Retinal pigment epithelial cell (primary cell): ENCODE results near the gene PFKP.
A peak's percentile ranks its signal among the peaks of the same experiment; 100 is the strongest.

Experiments used
- DNase-seq: peaks from one replicate; pipeline ENCODE4 v3.0.0-alpha.2; 2010; ENCODE audit warnings: low read depth
- H3K4me3 ChIP-seq: 2 replicates; pipeline ENCODE4 v1.5.1; 2011; ENCODE audit warnings: mild to moderate bottlenecking, low read length, control low read depth, moderate library complexity
- TF ChIP-seq, protein P1 (sequence below): conservative IDR thresholded peaks from 2 replicates; pipeline ENCODE4 v1.5.1; 2011; ENCODE audit warnings: low read depth, low read length, control low read depth, inconsistent platforms

The PFKP gene

DNA sequence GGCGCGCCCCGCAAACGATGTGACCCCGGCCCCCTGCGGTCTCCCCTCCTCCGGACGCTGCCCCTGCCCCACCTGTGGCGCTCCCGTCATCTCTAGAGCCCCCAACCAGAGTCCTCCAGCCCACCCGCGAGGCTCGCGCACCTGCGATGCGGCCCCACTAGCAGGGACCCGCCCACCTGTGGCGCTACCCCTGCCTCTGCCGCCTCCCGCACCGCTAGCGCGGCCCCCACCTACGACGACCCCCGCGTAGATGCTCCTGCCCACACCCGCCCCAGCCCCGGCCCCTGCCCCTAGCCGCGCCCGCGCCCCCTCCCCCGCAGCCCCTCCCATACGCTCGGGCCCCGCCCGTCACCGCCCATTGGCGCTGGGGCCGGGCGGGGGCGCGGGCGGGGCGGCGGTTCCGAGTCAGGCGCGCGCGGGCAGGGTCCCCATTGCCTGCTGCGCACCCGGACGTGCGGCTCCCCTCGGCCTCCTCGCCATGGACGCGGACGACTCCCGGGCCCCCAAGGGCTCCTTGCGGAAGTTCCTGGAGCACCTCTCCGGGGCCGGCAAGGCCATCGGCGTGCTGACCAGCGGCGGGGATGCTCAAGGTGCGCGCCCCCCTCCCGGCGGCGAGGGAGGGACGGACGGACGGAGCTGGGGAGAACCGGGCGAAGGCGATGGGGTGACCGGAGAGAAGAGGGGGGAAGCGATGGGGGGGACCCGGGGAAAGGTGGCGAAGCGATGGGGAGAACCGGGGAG lies at the start of gene PFKP:
PFKP (plus strand) TSS at position 431 of the 741 bp plus-strand sequence; CDS start at position 479, 48 bp downstream.
- TF ChIP-seq, protein P1, sequence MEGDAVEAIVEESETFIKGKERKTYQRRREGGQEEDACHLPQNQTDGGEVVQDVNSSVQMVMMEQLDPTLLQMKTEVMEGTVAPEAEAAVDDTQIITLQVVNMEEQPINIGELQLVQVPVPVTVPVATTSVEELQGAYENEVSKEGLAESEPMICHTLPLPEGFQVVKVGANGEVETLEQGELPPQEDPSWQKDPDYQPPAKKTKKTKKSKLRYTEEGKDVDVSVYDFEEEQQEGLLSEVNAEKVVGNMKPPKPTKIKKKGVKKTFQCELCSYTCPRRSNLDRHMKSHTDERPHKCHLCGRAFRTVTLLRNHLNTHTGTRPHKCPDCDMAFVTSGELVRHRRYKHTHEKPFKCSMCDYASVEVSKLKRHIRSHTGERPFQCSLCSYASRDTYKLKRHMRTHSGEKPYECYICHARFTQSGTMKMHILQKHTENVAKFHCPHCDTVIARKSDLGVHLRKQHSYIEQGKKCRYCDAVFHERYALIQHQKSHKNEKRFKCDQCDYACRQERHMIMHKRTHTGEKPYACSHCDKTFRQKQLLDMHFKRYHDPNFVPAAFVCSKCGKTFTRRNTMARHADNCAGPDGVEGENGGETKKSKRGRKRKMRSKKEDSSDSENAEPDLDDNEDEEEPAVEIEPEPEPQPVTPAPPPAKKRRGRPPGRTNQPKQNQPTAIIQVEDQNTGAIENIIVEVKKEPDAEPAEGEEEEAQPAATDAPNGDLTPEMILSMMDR, result no peak
- peak within 1 kb of the TSS; percentile 83 for H3K4me3 ChIP-seq
- DNase-seq, result no peak

DNA sequence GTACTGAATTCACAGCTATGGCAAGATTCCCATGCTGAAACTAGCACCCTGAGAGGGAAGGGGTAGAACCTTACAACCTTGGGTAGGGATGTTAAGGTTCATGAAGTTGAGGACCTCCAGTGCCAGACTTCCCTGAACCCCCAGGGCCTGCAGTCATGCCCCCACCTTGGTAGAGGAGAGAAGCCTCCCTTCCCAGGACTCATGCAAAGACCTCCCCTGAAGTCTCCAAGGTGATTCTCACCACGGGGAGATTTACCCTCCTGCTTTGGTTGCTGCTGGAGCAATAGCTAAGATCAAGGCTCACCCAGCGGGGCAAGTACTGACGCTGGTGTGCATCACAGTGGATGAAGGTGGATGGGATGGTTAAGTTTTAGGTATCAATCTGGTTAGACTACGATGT lies 49.1 kb upstream of the PFKP start:
- H3K4me3 ChIP-seq, result no peak overlapping the region
- TF ChIP-seq, protein P1, result no peak
- DNase-seq, result no peak

DNA sequence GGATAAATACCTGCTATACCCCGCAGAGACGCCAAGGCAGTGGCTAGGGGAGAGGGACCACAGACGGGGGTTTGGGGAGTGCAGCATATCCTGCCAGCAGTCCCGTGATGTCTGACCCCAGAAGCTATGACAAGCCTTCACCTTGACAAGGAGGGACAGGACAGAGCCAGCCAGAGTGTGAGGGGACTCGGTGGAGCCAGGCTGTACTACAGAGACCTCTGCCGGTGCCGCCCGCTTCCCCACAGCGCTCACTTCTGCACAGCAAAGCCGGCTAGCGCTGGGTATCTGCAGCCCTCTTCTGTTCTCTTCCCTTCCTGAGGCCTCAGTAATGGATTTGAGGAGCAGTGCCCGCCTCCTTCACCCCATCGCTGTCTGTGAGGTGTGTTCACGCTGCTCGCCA lies 47.0 kb upstream of the PFKP start:
- H3K4me3 ChIP-seq, result no peak overlapping the region
- TF ChIP-seq, protein P1, result no peak
- no peak for DNase-seq

DNA sequence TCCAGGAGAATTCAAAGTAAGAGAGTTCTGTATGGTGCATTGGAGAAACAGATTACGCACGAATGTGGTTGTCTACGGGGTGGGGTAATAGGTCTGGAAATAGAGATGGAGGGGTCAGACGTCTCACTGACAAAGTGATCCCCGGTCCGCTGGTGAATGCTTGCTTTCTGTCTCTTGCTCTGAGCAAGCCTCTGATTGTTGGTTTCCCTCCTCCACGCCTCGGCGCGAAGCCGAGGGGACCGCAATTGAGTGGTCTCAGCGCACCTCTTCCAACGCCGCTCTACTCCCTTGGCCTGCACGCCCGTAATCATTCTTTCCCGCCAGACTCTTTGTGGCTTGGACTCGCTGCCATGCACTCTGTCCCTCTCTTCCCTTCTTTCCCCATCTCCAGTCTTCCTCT lies 46.5 kb upstream of the PFKP start:
- TF ChIP-seq, protein P1, result no peak
- no peak overlapping the region for H3K4me3 ChIP-seq
- DNase-seq, result no peak

DNA sequence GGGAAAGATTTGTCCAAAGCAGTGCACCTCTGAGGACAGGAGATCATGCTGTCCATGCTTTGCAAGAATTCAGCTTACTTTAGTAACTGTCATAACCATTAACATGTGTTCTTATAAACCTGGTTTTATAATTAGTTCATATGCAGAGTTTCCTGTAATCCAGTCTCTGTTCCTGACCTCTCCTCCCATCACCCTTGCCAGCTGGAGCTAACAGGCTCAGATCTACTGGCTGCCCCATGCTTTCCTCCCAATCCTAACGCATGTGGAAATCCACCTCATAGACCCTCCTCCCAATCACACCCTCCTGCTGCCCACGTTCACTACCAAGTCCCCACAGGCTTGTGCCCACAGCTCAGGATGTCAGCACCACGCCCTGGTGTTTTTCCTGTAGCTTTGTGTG lies 45.3 kb upstream of the PFKP start:
- no peak for DNase-seq
- H3K4me3 ChIP-seq, result no peak overlapping the region
- TF ChIP-seq, protein P1, result no peak

DNA sequence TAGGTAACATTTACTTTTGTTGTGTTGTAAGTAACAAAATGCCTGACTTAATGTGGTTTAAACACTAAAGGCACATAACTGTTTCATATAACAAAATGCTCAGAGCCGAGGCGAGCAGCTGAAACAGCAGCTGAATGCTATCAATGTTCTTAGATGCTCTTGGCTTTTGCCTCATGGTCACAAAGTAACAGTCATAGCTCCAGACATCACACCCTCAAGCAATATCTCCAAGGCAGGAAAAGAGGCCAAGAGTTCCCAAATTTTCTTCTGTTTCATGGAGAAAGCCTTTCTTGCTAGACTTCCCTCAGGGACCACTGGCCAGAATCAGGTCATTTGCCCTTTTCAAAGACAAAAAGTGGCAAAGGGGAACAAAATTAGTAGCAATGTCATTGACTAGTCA lies 43.5 kb upstream of the PFKP start:
- TF ChIP-seq, protein P1, result no peak
- no peak overlapping the region for H3K4me3 ChIP-seq
- DNase-seq, result no peak

DNA sequence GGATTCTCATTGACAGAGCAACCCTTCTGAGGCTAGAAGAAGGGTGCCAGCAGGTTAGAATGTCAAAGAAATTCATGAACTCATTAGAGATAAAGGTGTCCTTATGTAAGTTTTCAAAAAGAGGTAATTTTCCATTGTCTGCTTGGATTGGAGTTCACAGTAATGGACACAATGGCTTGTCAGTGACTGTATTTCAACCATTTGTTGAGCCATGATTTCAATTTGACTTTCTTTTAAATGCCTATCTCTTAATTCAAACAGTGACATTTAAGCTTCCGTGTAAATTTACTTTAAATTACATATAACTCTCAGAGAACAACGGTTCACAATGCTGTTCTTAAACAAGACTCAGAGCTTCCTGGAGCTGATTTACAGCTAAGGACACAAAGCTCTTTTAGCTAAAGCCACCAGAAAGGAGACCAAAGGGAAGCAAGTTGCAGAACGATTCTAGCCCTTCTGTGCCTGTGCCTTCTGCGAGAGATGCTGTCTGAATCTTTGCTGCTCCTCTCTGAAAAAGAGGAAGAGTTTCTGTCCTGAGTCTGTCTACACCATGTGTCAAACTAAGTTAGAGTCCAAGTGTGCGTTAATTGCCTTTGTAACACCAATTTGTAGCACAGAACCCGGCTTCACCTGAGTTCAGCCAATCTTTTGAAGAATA lies 42.2 kb upstream of the PFKP start:
- H3K4me3 ChIP-seq, result no peak overlapping the region
- no peak for DNase-seq
- TF ChIP-seq, protein P1, result no peak
